Caki2 (cell line): ENCODE data around the gene ZNF692. TPM values are rescaled to one million over a fixed set of nuclear protein-coding genes. Genes with fewer than 3 reads are reported as not detected.
"Not testable (repeated sequence)": the region's sequence is repeated elsewhere in the genome, so short reads cannot be mapped to it uniquely, and the experiment has no call there.

Experiments
- DNase-seq: peaks from one replicate; pipeline ENCODE4 v3.0.0-alpha.2; 2015; ENCODE audit warnings: low read depth
- in situ Hi-C: cut with HindIII; loops from 2 replicates; pipeline ENCODE4 v1.10.0; 2016; ENCODE audit warnings: low sequenced_read_pairs, low pct_unique_long_range_greater_than_20kb, mixed read lengths
- total RNA-seq: library from RNA; depleted of rRNA; stranded (reverse); fragments of >200 nt; shearing (Covaris generic); gene quantifications from 2 replicates; pipeline ENCODE4 v1.2.3, GENCODE V29; 2014; ENCODE audit warnings: low replicate concordance

The ZNF692 gene
- total RNA-seq, 1 experiment from 2014 or later: 8.2 TPM

DNA sequence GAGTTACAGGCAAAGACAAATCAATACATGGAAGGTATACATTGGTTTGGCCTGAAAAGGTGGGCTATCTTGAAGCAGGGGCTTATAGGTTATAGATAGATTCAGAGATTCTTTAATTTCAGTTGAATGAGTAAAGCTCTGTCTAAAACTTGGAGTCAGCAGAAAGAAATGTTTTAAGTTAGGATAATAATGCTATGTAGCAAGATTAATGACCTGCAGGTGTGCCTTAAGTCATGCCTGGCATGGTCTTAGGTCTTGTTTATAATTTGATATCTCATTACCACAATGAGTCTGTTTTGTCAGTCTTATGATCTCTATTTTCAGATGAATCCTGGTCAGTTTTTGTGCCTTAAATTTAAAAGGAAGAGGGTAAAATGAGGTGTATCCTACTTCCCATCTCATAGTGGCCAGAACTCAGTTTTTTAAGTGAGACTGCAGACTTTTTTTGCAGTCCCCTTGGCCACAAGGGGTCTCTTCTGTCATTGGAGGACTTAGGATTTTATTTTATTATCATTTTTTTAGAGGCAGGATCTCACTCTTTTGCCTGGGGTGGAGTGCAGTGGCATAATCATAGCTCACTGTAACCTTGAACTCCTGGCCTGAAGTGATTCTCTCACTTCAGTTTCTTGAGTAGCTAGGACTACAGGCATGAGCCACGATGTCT is 25.9 kb upstream of the ZNF692 start:
- in situ Hi-C loops: no loop called here
- no peak for DNase-seq

DNA sequence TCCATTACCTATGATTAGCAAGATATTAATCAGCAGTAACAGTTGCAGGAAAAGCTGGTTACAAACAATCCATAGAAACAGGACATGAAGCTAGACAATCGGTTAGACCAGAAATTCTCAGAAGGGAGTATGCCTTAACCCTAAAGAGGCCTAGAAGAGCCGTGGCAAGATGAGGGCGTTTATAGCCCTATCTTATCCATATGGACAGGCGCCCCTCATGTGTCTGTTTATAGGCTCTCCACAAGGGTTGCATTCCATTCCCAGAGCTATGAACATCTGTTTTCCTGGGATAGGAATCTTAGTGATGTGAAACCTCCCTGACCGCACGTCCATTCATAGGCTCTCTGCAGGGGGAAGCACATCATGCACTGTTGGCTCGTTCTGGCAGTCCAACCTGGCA is 23.5 kb upstream of the ZNF692 start:
- DNase-seq, in situ Hi-C loops: not testable (repeated sequence)

DNA sequence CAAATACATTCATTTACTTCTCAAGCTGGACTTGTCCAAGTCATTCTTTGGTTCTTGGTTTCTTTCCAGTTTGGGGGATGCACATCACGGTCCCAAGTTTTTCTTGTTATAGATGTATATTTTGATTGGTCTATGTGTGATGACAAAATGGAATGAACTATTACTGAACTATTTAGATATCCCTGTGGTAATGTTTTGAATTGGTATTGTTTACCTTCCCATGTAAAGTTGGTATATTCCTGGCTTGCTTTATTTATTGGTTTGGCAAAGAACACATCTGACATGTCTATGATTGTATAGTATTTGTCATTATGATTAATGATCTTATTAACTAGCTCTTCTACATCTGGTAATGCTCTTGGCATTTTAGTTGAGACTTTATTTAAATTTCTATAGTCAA is 22.4 kb upstream of the ZNF692 start:
- in situ Hi-C loops: no loop called here

DNA sequence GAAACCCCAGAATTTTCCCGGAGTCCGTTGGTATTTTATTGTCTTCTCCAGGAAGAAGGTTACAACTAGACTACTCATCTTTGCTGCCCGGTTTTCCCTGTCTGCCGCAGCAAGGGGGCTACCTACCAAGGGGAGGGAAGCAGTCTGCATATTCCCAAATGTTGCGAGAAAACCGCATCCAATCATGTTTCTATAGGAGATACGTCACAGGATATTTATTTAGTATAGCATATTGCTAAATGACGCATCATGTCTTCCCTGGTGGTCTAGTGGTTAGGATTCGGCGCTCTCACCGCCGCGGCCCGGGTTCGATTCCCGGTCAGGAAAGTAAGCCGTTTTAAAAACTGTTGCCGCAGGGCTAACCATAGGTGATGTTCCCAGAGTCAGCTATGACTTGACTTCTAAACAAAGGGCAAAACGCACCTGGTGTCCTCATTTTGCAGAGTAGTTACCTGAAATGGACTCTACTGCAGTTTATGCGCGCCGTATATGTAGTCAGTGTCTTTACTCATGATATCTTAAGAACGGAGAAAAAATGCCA is 15.2 kb upstream of the ZNF692 start:
- in situ Hi-C loops: no loop called here

More for the DNA sequence above, 22.4 kb upstream of the ZNF692 start:
- DNase-seq: no peak

DNA sequence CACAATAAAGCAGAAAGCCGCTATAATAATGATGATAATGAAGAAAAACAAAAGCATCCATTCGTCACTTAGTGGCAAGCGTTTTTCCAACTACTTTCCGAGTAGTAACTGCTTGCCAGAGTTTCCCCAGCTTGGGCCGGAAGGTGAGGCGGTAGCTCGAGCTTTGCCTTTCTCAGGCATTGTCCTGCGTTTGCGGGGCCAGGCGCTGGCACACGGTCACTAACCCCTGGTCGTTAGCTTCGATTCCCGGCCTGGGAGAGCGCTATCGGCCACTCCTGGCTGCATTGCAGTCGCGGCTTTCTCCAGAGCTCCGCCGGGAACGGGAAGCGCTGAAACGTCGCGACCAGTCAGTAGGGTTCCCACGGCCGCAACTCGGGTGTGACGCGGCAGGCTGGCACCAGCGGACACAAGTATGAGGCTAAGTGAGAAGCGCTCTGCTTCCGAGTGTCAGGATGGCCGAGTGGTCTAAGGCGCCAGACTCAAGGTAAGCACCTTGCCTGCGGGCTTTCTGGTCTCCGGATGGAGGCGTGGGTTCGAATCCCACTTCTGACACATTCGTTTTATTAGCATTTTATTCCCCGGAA is 14.6 kb upstream of the ZNF692 start:
- peak; percentile 98 for DNase-seq
- in situ Hi-C loops: no loop called here

More for the DNA sequence above, 15.2 kb upstream of the ZNF692 start:
- peak; percentile 96 for DNase-seq

DNA sequence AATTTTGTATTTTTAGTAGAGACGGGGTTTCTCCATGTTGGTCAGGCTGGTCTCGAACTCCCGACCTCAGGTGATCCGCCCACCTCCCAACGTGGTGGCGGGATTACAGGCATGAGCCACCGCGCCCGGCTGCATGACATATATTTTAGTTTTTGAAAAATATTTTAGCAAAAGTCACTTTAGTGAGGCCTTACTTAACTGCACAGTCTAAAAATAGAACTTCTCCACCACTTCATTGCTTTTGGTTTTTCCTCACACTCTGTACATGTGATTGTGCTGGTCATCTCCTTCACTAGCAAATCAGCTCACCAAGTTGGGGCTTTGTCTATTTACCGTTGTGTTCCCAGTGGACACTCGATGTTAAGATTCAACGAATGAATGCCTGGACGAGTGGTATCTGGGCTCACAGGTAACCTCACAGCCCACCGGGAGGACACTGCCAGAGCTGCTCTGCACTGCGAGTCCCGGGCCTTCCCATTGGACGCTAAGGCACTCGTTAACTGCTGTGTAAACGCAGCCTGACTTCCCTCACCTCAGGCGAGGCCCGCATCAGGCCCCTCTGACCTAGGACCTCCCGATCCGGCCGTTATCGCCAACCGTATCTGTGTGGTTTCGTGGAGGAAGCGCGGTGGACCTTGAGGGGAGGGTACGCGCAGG is 14.0 kb upstream of the ZNF692 start:
- in situ Hi-C loops: no loop called here
- DNase-seq: peak; percentile 80

DNA sequence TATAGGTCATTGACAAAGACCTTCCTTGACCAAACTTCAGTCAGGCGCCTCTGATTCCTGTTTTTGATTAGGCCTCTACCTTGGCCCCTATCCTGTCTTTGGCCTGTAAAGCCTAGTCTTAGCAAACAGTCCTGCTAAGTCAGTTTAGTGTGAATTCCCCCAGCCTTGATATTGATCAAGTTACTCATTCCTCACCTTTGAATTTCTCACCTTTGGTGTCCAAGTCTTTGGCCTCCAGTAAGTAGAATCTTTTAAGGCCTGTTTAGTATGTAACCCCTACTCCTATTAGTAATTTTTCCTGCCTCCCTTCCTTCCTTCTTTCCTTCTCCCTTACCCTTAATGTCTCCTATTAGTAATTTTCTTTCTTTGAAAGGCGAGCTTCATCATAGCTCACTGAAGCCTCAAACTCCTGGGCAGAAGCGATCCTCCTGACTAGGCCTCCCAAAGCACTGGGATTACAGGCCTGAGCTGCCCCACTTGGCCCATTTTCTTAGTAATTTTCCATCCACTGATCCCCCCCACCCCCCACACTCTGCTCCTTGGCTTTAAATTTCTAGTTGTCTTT is 13.0 kb upstream of the ZNF692 start:
- DNase-seq: peak; percentile 28
- in situ Hi-C loops: no loop called here

DNA sequence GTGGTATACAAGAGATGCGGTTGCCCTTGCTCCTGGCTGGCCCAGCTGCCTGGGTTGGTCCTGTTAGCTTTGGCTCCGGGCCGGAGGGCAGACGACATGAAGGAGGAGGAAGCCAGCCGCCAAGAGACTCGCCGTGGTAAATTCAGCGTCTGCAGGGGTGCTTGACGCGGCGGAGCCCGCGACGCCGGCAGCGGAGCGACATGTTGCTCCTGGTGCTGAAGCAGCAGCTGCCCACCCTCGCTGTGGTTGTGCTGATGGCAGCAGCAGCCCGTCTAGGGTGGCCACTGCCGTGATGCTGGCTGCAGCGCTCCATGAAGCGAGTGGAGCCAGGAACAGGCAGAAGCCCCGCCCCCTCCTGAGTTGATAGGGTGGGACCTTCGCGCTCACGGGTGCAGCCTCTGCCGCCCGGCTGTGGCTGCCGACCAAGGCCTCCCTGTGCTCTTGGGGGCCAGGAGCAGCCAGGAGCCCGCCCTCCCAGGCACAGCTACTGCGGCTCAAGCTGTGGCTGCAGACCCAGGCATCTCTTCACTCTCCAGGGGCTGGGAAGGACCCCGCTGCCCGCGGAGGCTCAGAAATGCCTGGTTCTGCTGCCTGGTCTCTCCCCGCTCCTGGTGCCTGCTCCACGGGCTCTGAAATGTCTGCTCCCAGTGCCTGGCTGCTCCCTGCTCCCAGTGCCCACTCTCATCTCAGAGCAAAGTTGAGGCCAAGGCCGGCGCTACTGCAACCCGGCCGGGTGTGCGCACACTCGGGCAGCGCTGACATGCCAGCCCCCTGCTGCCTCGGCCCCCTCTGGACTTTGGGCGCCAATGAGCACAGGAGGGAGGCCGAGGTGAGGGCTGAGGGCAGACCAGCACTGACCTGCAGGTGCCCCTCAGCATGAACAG is 4.4 kb upstream of the ZNF692 start:
- DNase-seq: peak; percentile 81
- in situ Hi-C loops: no loop called here

DNA sequence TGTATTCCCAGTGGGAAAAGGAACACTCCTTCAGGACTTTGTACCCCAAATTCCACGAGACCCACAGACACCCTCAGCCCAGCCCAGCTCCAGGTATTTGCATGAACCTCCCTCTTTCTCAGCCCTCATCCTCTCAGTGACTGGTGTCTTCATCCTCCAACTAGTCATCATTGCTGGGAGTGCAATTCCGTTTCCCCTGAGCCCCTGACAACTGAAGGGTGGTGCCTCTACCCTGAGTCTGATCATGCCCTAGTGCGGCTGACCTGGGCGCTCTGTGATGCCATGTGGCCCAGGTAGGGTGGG is 3.8 kb upstream of the ZNF692 start:
- DNase-seq: no peak
- in situ Hi-C loops: no loop called here

DNA sequence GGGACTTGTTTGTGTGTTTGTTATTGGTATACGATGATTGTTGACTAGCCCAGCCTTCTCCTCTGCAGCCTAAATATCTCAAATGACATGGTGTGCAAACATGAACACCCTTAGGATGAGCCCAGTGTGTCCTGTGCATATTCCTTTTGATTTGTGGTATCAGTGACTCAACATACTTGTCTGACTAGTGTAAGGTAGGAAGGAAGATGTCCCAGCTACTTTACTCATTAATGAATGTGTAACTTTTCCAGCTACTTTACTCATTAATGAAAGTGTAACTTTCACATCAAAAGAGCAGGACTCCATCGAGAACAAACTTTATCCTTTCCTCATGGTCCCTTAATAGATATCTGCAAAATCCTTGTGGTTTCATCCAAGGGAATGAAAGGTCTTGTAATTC is 2.7 kb upstream of the ZNF692 start:
- DNase-seq: peak; percentile 22
- in situ Hi-C loops: no loop called here

DNA sequence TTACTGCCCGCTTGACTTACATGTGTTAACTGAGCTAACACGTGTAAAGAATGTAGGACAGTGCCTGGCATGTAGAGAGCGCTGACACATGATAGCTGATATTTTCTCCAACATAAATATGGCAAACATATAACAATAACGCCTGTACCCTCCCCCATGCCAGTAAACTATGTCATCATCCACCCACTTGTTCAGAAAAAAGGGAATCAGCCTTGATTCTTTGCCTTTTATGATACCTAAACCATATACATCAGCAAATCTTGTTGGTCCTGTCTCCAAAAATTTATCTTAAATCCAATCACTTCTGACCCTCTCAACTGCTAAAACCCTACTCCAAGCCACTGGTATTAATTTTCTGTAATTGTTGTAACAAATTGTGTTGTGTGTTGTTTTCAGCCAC is 1.1 kb upstream of the ZNF692 start:
- in situ Hi-C loops: no loop called here
- no peak for DNase-seq

DNA sequence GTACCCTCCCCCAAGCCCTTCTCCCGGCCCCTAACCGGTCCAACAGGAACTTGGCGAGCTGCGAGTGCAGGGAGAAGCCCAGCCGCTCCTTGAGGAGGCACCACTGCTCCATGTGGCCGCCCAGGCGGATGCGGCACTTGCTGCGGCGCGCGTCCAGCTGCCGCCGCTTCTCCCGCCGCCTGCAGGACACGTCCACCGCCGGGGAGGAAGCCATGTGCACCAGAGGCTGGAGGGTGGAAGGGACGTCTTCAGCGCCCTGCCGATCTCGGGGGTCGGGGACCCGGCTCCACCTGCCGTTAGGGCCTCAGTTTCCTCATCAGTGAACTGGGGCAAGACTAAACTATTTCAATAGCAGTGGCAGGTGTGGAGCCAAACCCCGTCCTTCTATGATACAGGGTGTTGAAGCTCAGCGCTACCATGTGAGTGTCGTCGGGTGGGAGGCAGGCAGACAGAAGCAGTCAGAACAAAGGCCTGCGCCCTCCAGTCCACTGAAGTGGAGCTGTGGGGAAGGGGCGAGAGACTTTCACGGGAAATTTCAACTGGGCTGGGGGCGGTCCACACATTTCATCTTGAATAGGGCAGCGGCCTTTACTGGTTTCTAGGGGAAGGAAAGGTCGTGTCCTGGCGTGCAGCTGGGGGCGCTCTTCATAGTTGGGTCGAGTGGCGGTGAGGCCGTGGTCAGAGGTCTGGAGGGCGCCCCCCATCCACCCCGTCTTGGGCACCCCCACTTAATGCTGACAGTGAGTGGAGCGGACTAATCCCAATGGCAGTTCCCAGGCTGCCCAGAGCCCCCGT is 592 bp downstream of the ZNF692 start:
- in situ Hi-C loops: no loop called here
- peak; percentile 63 for DNase-seq

DNA sequence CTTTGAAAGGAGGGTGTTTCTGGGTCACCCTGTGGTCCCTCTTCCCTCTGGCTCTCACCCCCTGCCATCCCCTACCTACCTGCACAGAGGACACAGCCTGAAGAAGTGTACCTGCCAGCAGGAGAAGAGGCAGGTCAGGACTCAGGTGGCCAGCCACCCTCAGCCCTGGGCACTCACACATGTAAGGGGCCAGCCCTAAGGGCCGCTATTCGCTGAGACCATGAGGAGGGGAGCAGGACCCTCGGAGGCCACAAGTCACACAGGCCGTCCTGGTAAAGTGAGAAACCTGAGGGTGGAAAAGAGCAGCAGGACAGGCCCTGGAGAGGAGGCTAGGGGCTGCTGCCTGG is 1.2 kb downstream of the ZNF692 start:
- in situ Hi-C loops: no loop called here
- DNase-seq: no peak

DNA sequence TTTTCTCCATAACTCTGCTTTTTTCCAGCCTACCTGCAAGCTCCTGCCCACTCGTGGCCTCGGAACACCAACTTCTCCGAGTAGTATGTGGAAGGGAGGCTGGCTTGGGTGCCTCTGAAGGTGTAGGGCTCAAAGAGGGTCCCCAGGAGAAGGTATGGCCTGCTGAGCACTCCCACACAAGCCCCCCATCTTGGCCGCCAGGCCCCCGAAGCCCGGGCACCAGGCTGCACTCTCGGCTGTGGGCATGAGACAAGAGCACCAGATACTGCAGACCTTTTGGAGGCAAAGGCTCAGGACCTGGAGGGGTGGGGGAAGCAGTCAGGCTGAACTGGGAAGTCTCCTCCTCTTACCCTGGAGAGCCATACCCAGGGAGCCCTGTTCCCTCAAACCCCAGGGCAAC is 1.7 kb downstream of the ZNF692 start:
- in situ Hi-C loops: no loop called here
- DNase-seq: no peak

DNA sequence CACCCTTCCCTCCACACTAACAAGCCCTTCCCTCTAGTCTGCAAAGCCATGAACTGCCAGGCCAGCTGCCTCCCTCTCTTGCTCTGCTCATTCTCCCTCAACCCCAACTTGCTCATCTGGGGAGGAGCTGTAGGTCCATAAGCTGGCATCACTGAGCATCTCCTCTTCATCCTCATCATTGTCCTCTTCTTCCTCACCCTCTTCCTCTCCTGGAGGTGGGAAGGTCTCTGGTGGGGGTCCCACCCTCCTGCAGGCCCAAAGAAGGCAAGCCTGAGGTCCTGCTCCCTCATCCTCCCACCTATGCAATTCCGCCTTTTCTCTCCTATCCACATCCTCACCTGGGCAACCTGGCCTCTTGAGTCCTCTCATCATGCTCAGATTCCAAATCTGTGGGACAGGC is 2.7 kb downstream of the ZNF692 start:
- in situ Hi-C loops: no loop called here
- no peak for DNase-seq

DNA sequence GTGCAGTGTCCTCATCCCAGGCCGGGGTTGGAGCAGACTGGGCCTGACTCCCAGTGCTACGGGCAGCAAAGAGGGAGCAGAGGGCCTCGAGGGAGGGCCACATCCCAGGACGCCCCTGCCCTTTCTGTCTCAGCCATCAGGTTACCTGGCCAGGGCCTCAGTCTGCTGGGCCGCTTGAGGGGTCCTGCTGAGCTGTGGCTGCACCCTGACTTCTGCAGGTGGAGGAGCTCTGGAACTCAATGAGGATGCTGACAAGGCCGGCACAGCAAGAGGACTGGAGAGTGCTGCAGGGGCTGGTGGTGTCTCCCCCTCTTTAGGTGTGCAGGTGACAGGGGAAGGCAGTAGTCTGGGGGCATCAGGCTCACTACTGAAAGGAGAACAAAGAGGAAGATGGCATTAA is 3.3 kb downstream of the ZNF692 start:
- DNase-seq: no peak
- in situ Hi-C loops: no loop called here

DNA sequence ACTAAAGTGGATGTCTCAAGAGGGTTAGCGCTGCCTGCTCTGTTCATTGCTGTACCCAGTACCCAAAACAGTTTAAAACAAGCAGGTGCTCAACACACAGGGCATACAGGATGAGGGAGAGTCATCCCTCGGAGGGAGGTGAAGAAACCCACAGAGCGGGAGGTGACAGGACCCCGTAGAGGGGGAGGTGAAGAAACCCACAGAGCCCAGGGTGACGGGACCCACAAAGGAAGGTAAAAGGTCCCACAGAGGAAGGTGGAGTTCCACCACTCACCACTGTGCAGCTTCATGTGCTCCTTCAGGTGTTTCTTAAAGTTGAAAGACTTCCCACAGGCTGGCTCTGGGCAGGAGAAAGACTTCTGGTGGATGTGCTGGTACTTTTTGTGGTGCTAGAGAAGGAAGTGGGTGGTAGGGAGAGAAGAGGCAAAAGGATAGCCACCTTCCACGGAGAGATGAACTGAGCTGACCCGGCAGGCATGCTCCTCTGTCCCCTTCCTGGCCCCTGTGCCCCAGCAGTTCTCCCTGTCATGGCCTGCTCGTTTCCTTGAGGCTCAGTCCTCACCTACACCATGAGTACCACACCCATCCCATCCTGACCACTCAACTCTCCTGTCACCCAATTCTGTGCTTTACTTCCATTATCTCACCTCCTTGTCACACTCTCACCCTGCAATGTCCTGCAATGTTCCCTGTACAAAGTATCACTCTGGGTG is 5.1 kb downstream of the ZNF692 start:
- in situ Hi-C loops: no loop called here
- no peak for DNase-seq
